ENCODE data around the gene ICA1L. TPM values are rescaled to one million over a fixed set of nuclear protein-coding genes. Genes with fewer than 3 reads are reported as not detected.

The ICA1L gene
- total and polyA plus RNA-seq, 2 of the 13 experiments (the other 11 are each of a cell fraction or from before 2014, with no cell fraction given) = 1.5 to 2.4 TPM

DNA sequence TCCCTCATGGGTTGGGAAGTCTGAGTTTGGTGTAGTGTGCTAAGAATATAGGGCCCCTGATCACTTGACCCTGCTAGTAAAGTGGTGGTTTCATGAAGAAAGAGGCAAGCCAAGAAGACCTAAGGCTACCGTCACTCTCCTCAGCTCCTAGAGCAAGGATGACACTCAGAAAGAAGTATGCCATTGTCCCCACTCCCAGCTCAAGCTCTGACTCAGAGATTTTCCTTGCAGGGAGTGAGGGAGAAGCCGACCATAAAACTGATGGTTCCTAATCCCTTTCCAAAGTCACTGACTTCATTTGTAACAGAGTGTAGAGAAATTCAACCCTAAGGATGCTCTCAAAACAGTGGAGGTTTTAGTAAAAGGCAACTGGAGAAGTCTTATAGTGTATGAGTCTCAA, 80.9 kb downstream of the ICA1L start (continued):
- TF ChIP-seq, protein P1, sequence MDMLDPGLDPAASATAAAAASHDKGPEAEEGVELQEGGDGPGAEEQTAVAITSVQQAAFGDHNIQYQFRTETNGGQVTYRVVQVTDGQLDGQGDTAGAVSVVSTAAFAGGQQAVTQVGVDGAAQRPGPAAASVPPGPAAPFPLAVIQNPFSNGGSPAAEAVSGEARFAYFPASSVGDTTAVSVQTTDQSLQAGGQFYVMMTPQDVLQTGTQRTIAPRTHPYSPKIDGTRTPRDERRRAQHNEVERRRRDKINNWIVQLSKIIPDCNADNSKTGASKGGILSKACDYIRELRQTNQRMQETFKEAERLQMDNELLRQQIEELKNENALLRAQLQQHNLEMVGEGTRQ (IDR thresholded peaks at IDR 0.05; ENCODE audit: low read depth, low read length) = no peak
- TF ChIP-seq, protein P1 (CRISPR knock-in tag; IDR thresholded peaks at IDR 0.05; ENCODE audit: borderline replicate concordance) = no peak

- peak; percentile 82 for FAIRE-seq
- H3K27me3 ChIP-seq (ENCODE audit: control insufficient read depth in 1 of 2, insufficient read depth in 2 of 2, low read length in 2 of 2) = no peaks in the 10 kb centered on the region
- TF ChIP-seq ZNF296 (CRISPR knock-in tag; conservative IDR thresholded peaks at IDR 0.05) (no peak), ZMYM2 (CRISPR knock-in tag; IDR thresholded peaks at IDR 0.05) (no peak), ZNF629 (CRISPR knock-in tag; conservative IDR thresholded peaks at IDR 0.05) (peak; percentile 53; the same call in 1 of the 2 replicates), ZNF121 (CRISPR knock-in tag; IDR thresholded peaks at IDR 0.05) (0 out of 2 replicates have a peak, but pooled peaks have one; percentile 23), RBM22 (optimal IDR thresholded peaks at IDR 0.05; ENCODE audit: low read length) (peak; percentile 31), RNF219 (CRISPR knock-in tag; IDR thresholded peaks at IDR 0.05) (no peak), DR1 (CRISPR knock-in tag; IDR thresholded peaks at IDR 0.05) (no peak)
- ChIA-PET POLR2A (interaction anchor here (1.0 kb wide), 1 partner anchor 152 kb away, joined by 4 read pairs; the partner anchor contains the start of gene FAM117B), CTCF (ENCODE audit: low intra/inter-chr PET ratio, low total read pairs) (no interaction called here)
- no peak overlapping the region for H3K27ac ChIP-seq (ENCODE audit: extremely low read length, insufficient read depth, low read length)
- peak; percentile 53 for ATAC-seq
- H3K4me2 ChIP-seq (ENCODE audit: low read depth, low read length) = no peak overlapping the region
- intact Hi-C loops (cut with micrococcal nuclease; ENCODE audit: unreplicated experiment) (no loop called here), in situ Hi-C loops (cut with HindIII; ENCODE audit: extremely low pct_ligation_motif_present, low pct_unique_long_range_greater_than_20kb) (no loop called here)
- peaks cover 4 to 9% of the 10 kb centered on the region in 2 experiments; a peak in 3 of 5 replicates for H3K36me3 ChIP-seq (replicated peaks in 1 of 2; ENCODE audit: control insufficient read depth in 1 of 2, insufficient read depth in 2 of 2, low read length in 2 of 2)
- BruUV-seq (replicated peaks) = no TSS peak
- no peak overlapping the region for H3K4me3 ChIP-seq (replicated peaks in 1 of 3; ENCODE audit: insufficient read depth in 1 of 3, low read depth in 2 of 3, low read length in 3 of 3)
- no peaks in the 10 kb centered on the region for H3K9me3 ChIP-seq (ENCODE audit: low read length)
- H3K9ac ChIP-seq (ENCODE audit: insufficient read depth, low read depth, low read length) = no peak overlapping the region
- no peaks in the 10 kb centered on the region for H4K20me1 ChIP-seq (ENCODE audit: insufficient read depth, low read length)
- no peaks in the 10 kb centered on the region for H3K79me2 ChIP-seq (ENCODE audit: insufficient read depth, low read length)
- 10% methylated on average over 2 of the region's 2 CpGs for WGBS (ENCODE audit: low lambda C conversion rate)
- peak; percentile 21 for DNase-seq (ENCODE audit: low spot score)
- H3K4me1 ChIP-seq (ENCODE audit: insufficient read depth, low read length) = peaks cover 10% of the 10 kb centered on the region
- no peak overlapping the region for H2AFZ ChIP-seq (ENCODE audit: low read length)
Measured at GRCh38 chr2:202786842-202787241, 84.7 kb downstream of the ICA1L start.

Data from HepG2 (cell line).